Gastrocnemius medialis (tissue), 4 donors: ENCODE results near the gene RASSF8.

Experiments
- CTCF ChIP-seq, 5 experiments: fragments of 450-650 bp in 3 of 5; fragments of 200-600 bp in 2 of 5; sonication (generic) in 2 of 5; IDR thresholded peaks in 4 of 5; conservative IDR thresholded peaks in 1 of 5; 1 replicate in 4 of 5; 2 replicates in 1 of 5; pipeline ENCODE4 v1.5.1; 2016 to 2019; ENCODE audit warnings: antibody characterized with exemption in 5 of 5, mild to moderate bottlenecking in 3 of 5, moderate library complexity in 3 of 5
- POLR2A ChIP-seq, 2 donors: fragments of 450-650 bp; IDR thresholded peaks; one replicate each; pipeline ENCODE4 v1.6.1; 2017; ENCODE audit warnings: antibody characterized with exemption in 2 of 2, mild to moderate bottlenecking in 2 of 2, moderate library complexity in 2 of 2

GRCh38 chr12:26014085-26014484 lies 55.6 kb downstream of the RASSF8 start:
- TF ChIP-seq CTCF (IDR thresholded peaks at IDR 0.05 in 4 of 5, conservative IDR thresholded peaks at IDR 0.05 in 1 of 5) (no peak), POLR2A (IDR thresholded peaks at IDR 0.05) (no peak)
